GM19239 (cell line): ENCODE data around the gene CPT1B.
"Not testable (repeated sequence)": the region's sequence is repeated elsewhere in the genome, so short reads cannot be mapped to it uniquely, and the experiment has no call there.

ENCODE experiments used
- DNase-seq: peaks from one replicate; pipeline ENCODE4 v3.0.0; 2011; ENCODE audit warnings: low spot score; ENCODE audit not compliant: insufficient read length
- FAIRE-seq: peaks from 2 replicates; lab custom pipeline; 2011; peaks lifted over from hg19 to GRCh38; lab: Jason Lieb, UNC

CPT1B gene

GRCh38 chr22:50522208-50522805 lies 55.9 kb downstream of the CPT1B start:
- DNase-seq (no peak), FAIRE-seq (no peak)

DNA sequence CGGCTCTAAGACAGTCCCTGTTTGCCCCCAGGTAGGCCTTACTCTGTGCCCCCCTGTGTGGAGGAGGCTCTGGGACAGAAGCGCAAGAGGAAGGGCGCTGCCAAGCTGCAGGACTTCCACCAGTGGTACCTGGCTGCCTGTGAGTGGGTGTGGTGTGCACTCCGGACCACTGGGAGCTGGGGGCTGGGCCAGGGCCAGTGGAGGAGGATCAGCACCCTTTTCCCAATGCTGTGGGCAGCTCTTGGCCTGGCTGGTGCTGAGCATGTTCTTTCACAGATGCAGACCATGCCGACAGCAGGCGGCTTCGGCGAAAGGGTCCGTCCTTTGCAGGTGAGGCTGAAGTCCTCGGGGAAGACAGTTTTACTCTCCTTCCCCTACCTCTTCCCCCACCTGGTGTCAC lies 56.5 kb downstream of the CPT1B start:
- DNase-seq (no peak), FAIRE-seq (no peak)

DNA sequence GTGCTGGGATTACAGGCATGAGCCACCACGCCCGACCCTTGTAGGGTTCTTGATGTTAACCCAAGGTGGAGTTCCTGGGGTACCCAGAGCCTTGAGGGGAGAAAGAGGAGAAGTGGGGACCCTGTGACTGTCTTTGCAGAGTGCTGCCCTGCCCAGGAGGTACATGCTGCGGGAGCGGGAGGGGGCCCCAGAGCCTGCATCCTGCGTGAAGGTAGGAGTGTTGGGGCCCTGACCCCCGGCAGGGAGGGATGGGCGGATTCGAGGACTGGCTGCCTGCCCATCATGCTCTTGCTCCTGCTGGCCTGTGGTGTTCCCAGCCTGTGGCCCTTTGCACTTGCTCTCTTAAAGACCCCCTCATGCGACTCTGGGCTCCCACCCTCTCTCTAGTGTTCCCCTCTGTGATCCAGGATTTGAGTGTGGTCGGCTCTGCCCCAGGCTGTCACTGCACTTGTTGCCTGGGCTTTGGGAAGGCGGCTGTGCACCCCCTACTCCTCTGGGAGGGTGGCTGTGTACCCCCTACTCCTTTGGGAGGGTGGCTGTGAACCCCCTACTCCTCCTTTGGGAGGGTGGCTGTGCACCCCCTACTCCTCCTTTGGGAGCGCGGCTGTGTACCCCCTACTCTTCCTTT lies 57.3 kb downstream of the CPT1B start:
- no peak for FAIRE-seq
- DNase-seq, result no peak

DNA sequence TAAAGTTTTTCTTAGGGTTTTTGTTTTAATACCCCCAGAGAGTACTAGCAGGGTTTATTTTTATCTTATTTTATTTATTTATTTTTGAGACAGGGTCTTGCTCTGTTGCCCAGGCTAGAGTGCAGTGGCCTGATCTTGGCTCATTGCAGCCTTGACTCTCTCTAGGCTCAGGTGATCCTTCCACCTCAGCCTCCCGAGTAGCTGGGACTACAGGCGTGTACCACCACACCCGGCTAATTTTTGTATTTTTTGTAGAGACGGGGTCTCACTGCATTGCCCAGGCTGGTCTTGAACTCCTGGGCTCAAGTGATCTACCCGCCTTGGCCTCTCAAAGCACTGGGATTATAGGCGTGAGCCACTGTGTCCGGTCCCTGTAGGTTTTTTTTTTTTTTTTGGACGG lies 58.0 kb downstream of the CPT1B start:
- not testable (repeated sequence) for DNase-seq, FAIRE-seq

- DNase-seq, result no peak
- no peak for FAIRE-seq
Observed at GRCh38 chr22:50519151-50519550, 59.1 kb downstream of the CPT1B start.
